GM10248 (cell line): ENCODE data around the gene SNX9.
"Not testable (repeated sequence)": the region's sequence is repeated elsewhere in the genome, so short reads cannot be mapped to it uniquely, and the experiment has no call there.

ENCODE experiments used
- CTCF ChIA-PET: fragments of 300-600 bp; sonication (Branson Sonifier 250); formaldehyde crosslinking; extraction: SDS; loops from one replicate; lab custom pipeline; 2021; ENCODE audit warnings: antibody characterized with exemption; lab: Yijun Ruan, JAX
- POLR2A ChIA-PET: fragments of 350-650 bp; sonication (Branson Sonifier 250); formaldehyde crosslinking; extraction: SDS; loops from one replicate; lab custom pipeline; 2020; ENCODE audit warnings: antibody characterized with exemption; lab: Yijun Ruan, JAX
- DNase-seq: peaks from one replicate; pipeline ENCODE4 v3.0.0; 2012; ENCODE audit errors: extremely low spot score
- CTCF ChIP-seq: IDR thresholded peaks from 2 replicates; pipeline ENCODE4 v1.5.1; 2012; ENCODE audit warnings: mild to moderate bottlenecking, low read depth; ENCODE audit errors: extremely low read depth, missing control alignments, control extremely low read depth

SNX9 gene

GRCh38 chr6:157944983-157945931 lies 122.2 kb downstream of the SNX9 start:
- ChIA-PET CTCF (interaction anchor here (1.3 to 3.2 kb wide), 3 partner anchors 8 to 190 kb away, joined by 3 to 31 read pairs (median 13); no protein-coding TSS in a partner anchor), POLR2A (no interaction called here)
- no peak for DNase-seq
- TF ChIP-seq CTCF, result no peak

GRCh38 chr6:157946053-157946617 lies 123.1 kb downstream of the SNX9 start:
- ChIA-PET CTCF (interaction anchor here (0.9 to 3.2 kb wide), 16 partner anchors 9 to 631 kb away, joined by 3 to 31 read pairs (median 4); no protein-coding TSS in a partner anchor), POLR2A (no interaction called here)
- no peak for TF ChIP-seq CTCF
- no peak for DNase-seq

- POLR2A ChIA-PET, result interaction anchor here (0.7 kb wide), 1 partner anchor 144 kb away, joined by 3 read pairs; no protein-coding TSS in a partner anchor
Observed at GRCh38 chr6:157946865-157947532, 124.0 kb downstream of the SNX9 start.

GRCh38 chr6:157950899-157951298 lies 127.9 kb downstream of the SNX9 start:
- POLR2A ChIA-PET, DNase-seq: not testable (repeated sequence)
- CTCF ChIA-PET, result interaction anchor here (0.8 kb wide), 1 partner anchor 21 kb away, joined by 3 read pairs; no protein-coding TSS in a partner anchor

More at GRCh38 chr6:157946865-157947532, 124.0 kb downstream of the SNX9 start:
- DNase-seq, result peak; percentile 66
- TF ChIP-seq CTCF, result peak; percentile 84
- CTCF ChIA-PET, result interaction anchor here (0.6 to 3.2 kb wide), 26 partner anchors 10 to 632 kb away, joined by 3 to 31 read pairs (median 4); partner anchors contain the start of gene TMEM242

- DNase-seq, result no peak
- POLR2A ChIA-PET, result no interaction called here
- no peak for TF ChIP-seq CTCF
- CTCF ChIA-PET, result interaction anchor here (0.8 kb wide), 1 partner anchor 15 kb away, joined by 3 read pairs; no protein-coding TSS in a partner anchor
Observed at GRCh38 chr6:157951828-157952227, 128.8 kb downstream of the SNX9 start.

- ChIA-PET POLR2A (no interaction called here), CTCF (no interaction called here)
- no peak for DNase-seq
- TF ChIP-seq CTCF, result no peak
Observed at GRCh38 chr6:157952861-157953351, 129.9 kb downstream of the SNX9 start.
